GM18502 (cell line): ENCODE data around the gene CAMK1D.
"Not testable (repeated sequence)": the region's sequence is repeated elsewhere in the genome, so short reads cannot be mapped to it uniquely, and the experiment has no call there.

Source experiments
- ATAC-seq: cut with Tn5 transposase; IDR thresholded peaks from one replicate; pipeline ENCODE4 v1.9.1; 2021; ENCODE audit warnings: mild to moderate bottlenecking; ENCODE audit not compliant: unreplicated experiment, poor library complexity

Gene CAMK1D

DNA sequence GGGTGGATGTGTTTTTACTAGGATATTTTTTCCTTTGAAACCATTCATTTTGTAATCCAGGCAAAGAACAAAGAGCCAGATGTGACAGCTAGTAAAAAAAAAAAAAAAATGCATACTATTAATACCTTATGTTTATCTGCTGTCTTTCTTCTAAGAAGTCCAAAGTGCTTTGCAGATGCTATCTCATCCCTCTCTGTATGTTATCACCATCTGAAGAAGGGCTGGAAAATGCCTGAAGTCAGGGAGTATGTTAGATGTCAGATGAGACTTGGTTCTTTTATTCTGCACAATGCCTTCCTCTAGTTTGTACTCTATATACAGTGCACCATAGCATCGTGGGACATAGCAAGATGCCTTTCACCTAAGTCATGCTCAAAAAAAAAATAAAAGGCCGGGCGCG lies 10.4 kb upstream of the CAMK1D start:
- ATAC-seq = no peak

- no peak for ATAC-seq
These were observed 9.0 kb upstream of the CAMK1D start for GRCh38 chr10:12340371-12340770.

GRCh38 chr10:12340937-12341336 lies 8.4 kb upstream of the CAMK1D start:
- ATAC-seq = no peak

GRCh38 chr10:12341526-12341925 lies 7.8 kb upstream of the CAMK1D start:
- ATAC-seq = no peak

GRCh38 chr10:12344375-12345110 lies 4.8 kb upstream of the CAMK1D start:
- no peak for ATAC-seq

- ATAC-seq = no peak
These were observed 2.6 kb upstream of the CAMK1D start for GRCh38 chr10:12346707-12347106.

DNA sequence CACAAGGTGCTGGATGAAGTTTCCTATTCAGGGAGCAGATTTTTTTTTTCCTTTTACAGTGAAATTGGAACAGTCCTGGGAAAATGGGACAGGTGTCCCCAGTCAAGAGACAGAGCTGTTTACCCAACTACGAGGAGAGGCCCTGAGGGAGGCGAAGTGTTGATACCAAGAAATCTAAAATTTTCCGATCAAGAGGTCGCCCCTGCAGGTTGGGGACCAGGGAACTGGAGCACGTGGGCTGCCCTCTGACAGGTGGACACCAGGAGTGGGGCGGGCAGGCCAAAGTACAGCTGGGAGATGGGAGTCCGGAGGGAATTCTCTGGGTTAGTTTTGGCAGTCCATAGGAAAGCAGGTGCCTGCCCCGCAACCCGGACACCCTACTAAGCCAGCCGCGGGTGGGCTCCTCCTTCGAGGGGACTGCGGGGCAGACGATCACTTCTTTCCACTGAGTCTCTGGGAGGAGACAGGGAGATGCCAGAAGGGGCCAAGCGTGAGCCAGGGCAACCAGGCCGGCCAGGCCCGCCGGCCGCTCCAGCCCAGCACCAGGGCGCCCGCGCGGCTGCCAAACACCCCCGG lies 965 bp upstream of the CAMK1D start:
- no peak for ATAC-seq

- peak; percentile 46 for ATAC-seq
These were observed 351 bp downstream of the CAMK1D start for GRCh38 chr10:12349629-12350166.

DNA sequence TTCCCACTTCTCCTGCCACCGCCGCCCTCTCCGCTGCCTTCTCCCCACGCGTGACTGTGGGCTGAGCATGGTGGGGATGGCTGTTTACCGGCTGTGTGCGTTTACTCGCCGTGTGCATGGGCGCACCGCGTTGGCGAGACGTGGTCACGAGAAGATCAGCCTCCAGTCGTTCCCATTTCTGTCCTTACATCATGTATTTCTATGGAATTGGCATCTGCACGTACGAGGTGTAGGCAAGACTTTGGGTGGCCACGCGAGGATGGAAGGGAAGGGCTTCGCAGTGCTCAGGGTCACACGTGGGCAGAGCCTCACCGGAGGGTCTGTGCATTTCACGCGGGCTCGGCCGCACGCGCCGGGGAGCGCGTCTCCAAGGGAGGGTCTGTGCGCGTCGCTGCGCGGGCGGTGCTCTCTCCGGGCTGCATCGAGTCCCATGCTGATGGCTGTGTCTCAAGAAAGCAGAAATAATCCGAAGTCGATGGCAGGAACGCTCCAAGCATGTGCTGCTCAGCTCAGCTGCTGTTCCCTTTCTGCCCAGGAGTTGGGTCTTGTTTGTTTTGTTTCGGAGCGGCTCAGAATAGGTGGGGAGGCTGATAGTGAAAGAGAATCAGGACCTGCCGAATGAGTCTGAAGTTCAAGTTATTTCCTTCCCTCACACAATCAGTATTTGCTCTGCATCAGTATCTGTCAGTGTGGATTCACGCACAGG lies 973 bp downstream of the CAMK1D start:
- peak; percentile 31 for ATAC-seq

GRCh38 chr10:12350925-12351324 lies 1.6 kb downstream of the CAMK1D start:
- ATAC-seq = no peak

- no peak for ATAC-seq
These were observed 2.1 kb downstream of the CAMK1D start for GRCh38 chr10:12351447-12351846.

DNA sequence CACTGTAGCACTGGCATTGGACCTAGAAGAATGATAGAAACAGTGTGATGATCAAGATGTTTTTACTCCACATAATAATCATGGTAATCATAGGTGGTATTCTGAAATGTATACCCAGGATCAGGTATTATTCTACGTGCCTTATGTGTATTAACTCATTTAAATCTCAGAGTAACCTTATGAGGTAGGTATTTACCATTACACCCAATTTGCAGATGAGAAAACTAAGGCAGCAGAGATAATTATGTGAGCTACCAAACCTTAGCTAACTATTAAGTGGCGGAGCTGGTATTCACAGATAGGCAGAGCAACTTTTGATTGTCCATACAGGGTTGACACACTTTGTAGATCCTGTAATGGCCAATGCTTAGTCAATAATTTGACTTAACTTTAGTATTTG lies 2.5 kb downstream of the CAMK1D start:
- ATAC-seq = no peak

GRCh38 chr10:12353399-12354242 lies 4.3 kb downstream of the CAMK1D start:
- ATAC-seq = no peak

- not testable (repeated sequence) for ATAC-seq
These were observed 5.3 kb downstream of the CAMK1D start for GRCh38 chr10:12354696-12355095.

DNA sequence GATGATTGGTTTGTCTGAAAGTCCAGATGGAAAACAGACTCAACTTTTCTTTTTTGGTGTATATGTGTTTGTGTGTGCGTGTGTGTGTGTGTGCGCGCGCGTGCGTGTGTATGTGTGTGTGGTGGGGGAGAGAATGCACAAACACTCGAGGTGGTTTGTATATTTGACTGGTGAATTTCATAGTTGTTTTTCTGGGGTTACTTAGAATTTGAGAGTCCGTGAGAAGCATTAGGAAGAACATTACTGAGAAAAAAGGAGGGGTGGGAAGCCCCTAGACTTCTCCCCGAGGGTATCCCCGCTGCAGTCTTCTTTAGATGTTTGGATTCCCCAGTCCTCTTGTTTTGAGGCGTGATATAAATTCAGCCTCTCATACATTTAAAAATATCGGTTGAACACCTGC lies 6.0 kb downstream of the CAMK1D start:
- ATAC-seq = no peak

GRCh38 chr10:12357525-12358151 lies 8.3 kb downstream of the CAMK1D start:
- ATAC-seq = no peak

DNA sequence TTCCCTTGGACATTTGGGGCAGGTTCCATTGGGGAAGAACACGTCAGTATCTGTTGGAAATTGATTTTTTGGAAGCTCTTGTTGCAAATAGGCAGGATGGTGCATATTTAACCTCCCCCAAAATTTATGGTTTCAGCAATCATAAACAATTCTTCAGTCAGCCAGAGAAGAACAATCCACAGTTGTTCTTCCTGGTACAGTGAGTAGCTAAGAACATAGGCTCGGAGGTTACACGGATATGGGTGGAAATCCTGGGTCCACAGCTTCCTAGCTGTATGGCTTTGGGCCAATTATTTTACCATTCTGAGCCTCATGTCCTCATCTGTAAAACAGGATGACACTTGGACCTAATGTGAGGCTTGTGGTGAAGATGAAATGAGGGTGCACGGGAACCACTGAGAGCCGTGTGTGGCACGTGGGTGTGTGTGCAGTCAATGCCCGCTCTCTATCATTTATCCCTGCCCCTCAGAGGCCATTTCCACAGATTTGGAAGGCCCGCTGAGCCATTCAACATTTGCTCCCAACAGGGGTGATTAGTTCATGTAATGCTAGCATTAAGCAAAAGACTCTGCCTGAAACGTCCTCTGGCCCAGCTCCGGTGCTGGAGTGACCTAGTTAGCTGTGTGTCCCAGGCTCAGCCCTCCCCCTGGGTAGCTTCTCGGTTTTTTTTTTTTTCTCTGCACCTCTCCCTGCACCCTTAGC lies 9.7 kb downstream of the CAMK1D start:
- ATAC-seq = no peak

GRCh38 chr10:12360461-12360860 lies 11.1 kb downstream of the CAMK1D start:
- ATAC-seq = no peak

GRCh38 chr10:12361115-12361514 lies 11.8 kb downstream of the CAMK1D start:
- ATAC-seq = not testable (repeated sequence)
